Gastrocnemius medialis (tissue), 4 donors: ENCODE data around the gene RNF144A.

Experiments used
- CTCF ChIP-seq, 5 experiments: fragments of 450-650 bp in 3 of 5; fragments of 200-600 bp in 2 of 5; sonication (generic) in 2 of 5; IDR thresholded peaks in 4 of 5; conservative IDR thresholded peaks in 1 of 5; 1 replicate in 4 of 5; 2 replicates in 1 of 5; pipeline ENCODE4 v1.5.1; 2016 to 2019; ENCODE audit warnings: antibody characterized with exemption in 5 of 5, mild to moderate bottlenecking in 3 of 5, moderate library complexity in 3 of 5
- POLR2A ChIP-seq, 2 donors: fragments of 450-650 bp; IDR thresholded peaks; one replicate each; pipeline ENCODE4 v1.6.1; 2017; ENCODE audit warnings: antibody characterized with exemption in 2 of 2, mild to moderate bottlenecking in 2 of 2, moderate library complexity in 2 of 2

- TF ChIP-seq CTCF (IDR thresholded peaks at IDR 0.05 in 4 of 5, conservative IDR thresholded peaks at IDR 0.05 in 1 of 5) (no peak), POLR2A (IDR thresholded peaks at IDR 0.05) (no peak)
These were observed 50.1 kb downstream of the RNF144A start for GRCh38 chr2:6967301-6967700.
